ENCODE measurements around the gene SLC39A1. TPM values are rescaled to one million over a fixed set of nuclear protein-coding genes. Genes with fewer than 3 reads are reported as not detected.

SLC39A1 gene
- total RNA-seq, 2 experiments from 2014 or later, result 6.4 to 6.9 TPM

GRCh38 chr1:153922972-153923925 is 40.1 kb downstream of the SLC39A1 start, which contains the start of gene GATAD2B:
TSS of gene GATAD2B (minus strand) at chr1:153922972. CDS start at chr1:153828347, 94,625 bp downstream.
- H3K4me1 ChIP-seq (ENCODE audit: insufficient read depth, low read length), result peaks cover 48% of the 10 kb centered on the region
- DNase-seq, result peak; percentile 97 to 100 (median 98)
- no peak for TF ChIP-seq CTCF (IDR thresholded peaks at IDR 0.05)
- peak; percentile 89 for ATAC-seq (ENCODE audit: poor library complexity)
- intact Hi-C loops (cut with DNase I, micrococcal nuclease), result loop anchor here (1.0 to 10.0 kb wide), 8 partner anchors 22 to 302 kb away; partner anchors contain the start of genes CRTC2 (in 2 of the 2), ILF2 (in 1 of the 2), JTB (in 1 of the 2) and NPR1 (in 1 of the 2)
- Mint-ChIP-seq H3K36me3 (ENCODE audit: low read depth) (peaks cover 49% of the 10 kb centered on the region), H3K4me3 (peak within 1 kb of the TSS; percentile 96), H3K4me1 (ENCODE audit: low read depth) (peaks cover 56% of the 10 kb centered on the region), H3K9me3 (no peaks in the 10 kb centered on the region), H3K27ac (peak within 1 kb of the TSS; percentile 99), H3K27me3 (peaks cover 6% of the 10 kb centered on the region)
- ChIA-PET CTCF (interaction anchor here (0.6 to 3.3 kb wide), 7 partner anchors 9 to 67 kb away, joined by 3 to 26 read pairs (median 4); partner anchors contain the start of genes CREB3L4, DENND4B, JTB and RAB13), POLR2A (interaction anchor here (0.6 to 5.2 kb wide), 25 partner anchors 11 to 349 kb away, joined by 3 to 143 read pairs (median 5); partner anchors contain the start of genes CHTOP, CREB3L4, CRTC2 and DENND4B)
- H3K27me3 ChIP-seq (ENCODE audit: control insufficient read depth in 1 of 2, insufficient read depth in 2 of 2, low read length in 2 of 2), result no peaks in the 10 kb centered on the region
- H3K36me3 ChIP-seq (ENCODE audit: insufficient read depth, low read length), result peaks cover 8% of the 10 kb centered on the region
- no peaks in the 10 kb centered on the region for H3K9me3 ChIP-seq (ENCODE audit: control insufficient read depth in 1 of 2, insufficient read depth in 1 of 2, low read length in 2 of 2)
- H3K27ac ChIP-seq (ENCODE audit: low read depth in 1 of 2, low read length in 2 of 2), result peak within 1 kb of the TSS; percentile 95
- H3K4me3 ChIP-seq (ENCODE audit: low read length), result peak within 1 kb of the TSS; percentile 91

DNA sequence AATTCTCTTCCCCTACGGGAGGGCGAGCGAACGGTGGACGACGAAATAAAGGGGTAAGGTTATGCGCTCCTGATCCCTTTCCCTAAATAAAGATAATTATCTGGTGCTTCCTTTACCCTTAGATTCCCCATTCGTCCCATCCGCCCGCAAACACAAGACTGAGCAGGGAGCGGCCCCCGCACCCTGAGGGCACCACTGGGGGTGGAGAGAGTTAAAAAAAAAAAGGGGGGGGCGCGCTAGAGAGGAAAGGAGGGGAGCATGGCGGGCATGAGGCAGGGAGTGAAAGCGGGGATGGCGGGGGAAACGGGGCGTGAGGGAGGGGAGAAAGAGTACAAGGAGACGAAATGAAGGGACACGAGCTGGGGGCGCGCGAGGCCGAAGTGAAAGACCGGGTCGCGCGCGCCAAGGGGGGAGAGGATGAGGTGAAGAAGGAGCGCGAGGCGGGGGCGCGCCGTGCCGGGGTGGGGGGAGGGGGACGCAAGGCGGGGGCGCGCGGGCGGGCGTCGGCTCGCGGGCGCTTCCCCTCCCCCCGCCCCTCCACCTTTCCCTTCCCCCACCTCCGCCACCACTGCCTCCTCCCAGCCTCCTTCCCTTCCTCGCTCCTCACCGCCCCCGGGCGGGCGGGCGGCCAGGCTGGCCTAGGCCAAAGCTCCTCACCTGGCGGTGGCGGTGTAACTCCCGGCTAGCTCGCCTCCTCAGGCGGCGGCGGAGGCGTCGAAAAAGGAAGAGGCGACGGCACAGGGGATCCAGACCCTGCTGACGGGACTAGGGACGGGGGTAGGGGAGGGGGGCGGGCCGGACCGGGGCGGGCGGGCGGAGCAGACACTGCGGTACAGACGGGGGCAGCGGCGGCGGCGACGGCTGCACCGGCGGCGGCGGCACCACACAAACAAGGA is 41.0 kb downstream of the SLC39A1 start:
- Histone ChIP-seq H3K4me1 (ENCODE audit: insufficient read depth, low read length) (peaks cover 54% of the 10 kb centered on the region), H3K27ac (ENCODE audit: low read depth in 1 of 2, low read length in 2 of 2) (peak overlapping the region; percentile 81 to 83), H3K4me3 (ENCODE audit: low read length) (peak overlapping the region; percentile 91), H3K9me3 (ENCODE audit: control insufficient read depth in 1 of 2, insufficient read depth in 1 of 2, low read length in 2 of 2) (no peaks in the 10 kb centered on the region), H3K27me3 (ENCODE audit: control insufficient read depth in 1 of 2, insufficient read depth in 2 of 2, low read length in 2 of 2) (no peaks in the 10 kb centered on the region), H3K36me3 (ENCODE audit: insufficient read depth, low read length) (peaks cover 15% of the 10 kb centered on the region)
- TF ChIP-seq CTCF (IDR thresholded peaks at IDR 0.05), result no peak
- peak in 6 of 14 experiments; percentile 26 to 72 (median 54) for DNase-seq
- ATAC-seq (ENCODE audit: poor library complexity), result peak; percentile 8
- Mint-ChIP-seq H3K9me3 (no peaks in the 10 kb centered on the region), H3K27me3 (peaks cover 6% of the 10 kb centered on the region), H3K4me3 (peak overlapping the region; percentile 96), H3K36me3 (ENCODE audit: low read depth) (peaks cover 58% of the 10 kb centered on the region), H3K27ac (peak overlapping the region; percentile 99), H3K4me1 (ENCODE audit: low read depth) (peaks cover 61% of the 10 kb centered on the region)
- POLR2A ChIA-PET, result interaction anchor here (0.6 to 5.2 kb wide), 26 partner anchors 9 to 298 kb away, joined by 3 to 143 read pairs (median 5); partner anchors contain the start of genes CHTOP, CREB3L4, CRTC2 and DENND4B
- CTCF ChIA-PET, result interaction anchor here (0.9 to 3.3 kb wide), 5 partner anchors 8 to 68 kb away, joined by 3 to 26 read pairs (median 4); partner anchors contain the start of genes DENND4B, JTB, RAB13 and RPS27
- intact Hi-C loops (cut with DNase I, micrococcal nuclease), result loop anchor here (5.0 to 10.0 kb wide), 4 partner anchors 35 to 302 kb away; partner anchors contain the start of genes CRTC2 (in 1 of the 2), ILF2 (in 1 of the 2), NPR1 (in 1 of the 2) and UBAP2L (in 1 of the 2)
